ENCODE measurements around the gene KLHL13. TPM values are rescaled to one million over a fixed set of nuclear protein-coding genes. Genes with fewer than 3 reads are reported as not detected.

Gene KLHL13
- total and polyA plus RNA-seq, 10 of the 15 experiments (the other 5 are each of a cell fraction or from before 2014, with no cell fraction given), result 8.2 to 34.1 (median 13.8) TPM

- TF ChIP-seq ZBTB4 (CRISPR knock-in tag; IDR thresholded peaks at IDR 0.05) (no peak), ZNF217 (IDR thresholded peaks at IDR 0.05) (no peak), MTA3 (IDR thresholded peaks at IDR 0.05; ENCODE audit: borderline replicate concordance, low read length) (no peak), HCFC1 (IDR thresholded peaks at IDR 0.05; ENCODE audit: low read length) (no peak), SPI1 (IDR thresholded peaks at IDR 0.05; ENCODE audit: borderline replicate concordance, insufficient read depth, low read depth, low read length) (no peak), NR2F1 (conservative IDR thresholded peaks at IDR 0.05) (no peak), NR2C1 (IDR thresholded peaks at IDR 0.05) (no peak), MEF2B (IDR thresholded peaks at IDR 0.05; ENCODE audit: partially characterized antibody, poor library complexity, severe bottlenecking) (no peak), SUPT20H (IDR thresholded peaks at IDR 0.05; ENCODE audit: borderline replicate concordance, control insufficient read depth, low read depth, low read length) (no peak), MYB (IDR thresholded peaks at IDR 0.05; ENCODE audit: borderline replicate concordance, low read depth, low read length) (no peak), SREBF1 (IDR thresholded peaks at IDR 0.05; ENCODE audit: low read length) (no peak), ZNF24 (IDR thresholded peaks at IDR 0.05) (no peak), CUX1 (IDR thresholded peaks at IDR 0.05; ENCODE audit: insufficient replicate concordance, low read depth, low read length) (no peak)
- TF ChIP-seq, protein P1, sequence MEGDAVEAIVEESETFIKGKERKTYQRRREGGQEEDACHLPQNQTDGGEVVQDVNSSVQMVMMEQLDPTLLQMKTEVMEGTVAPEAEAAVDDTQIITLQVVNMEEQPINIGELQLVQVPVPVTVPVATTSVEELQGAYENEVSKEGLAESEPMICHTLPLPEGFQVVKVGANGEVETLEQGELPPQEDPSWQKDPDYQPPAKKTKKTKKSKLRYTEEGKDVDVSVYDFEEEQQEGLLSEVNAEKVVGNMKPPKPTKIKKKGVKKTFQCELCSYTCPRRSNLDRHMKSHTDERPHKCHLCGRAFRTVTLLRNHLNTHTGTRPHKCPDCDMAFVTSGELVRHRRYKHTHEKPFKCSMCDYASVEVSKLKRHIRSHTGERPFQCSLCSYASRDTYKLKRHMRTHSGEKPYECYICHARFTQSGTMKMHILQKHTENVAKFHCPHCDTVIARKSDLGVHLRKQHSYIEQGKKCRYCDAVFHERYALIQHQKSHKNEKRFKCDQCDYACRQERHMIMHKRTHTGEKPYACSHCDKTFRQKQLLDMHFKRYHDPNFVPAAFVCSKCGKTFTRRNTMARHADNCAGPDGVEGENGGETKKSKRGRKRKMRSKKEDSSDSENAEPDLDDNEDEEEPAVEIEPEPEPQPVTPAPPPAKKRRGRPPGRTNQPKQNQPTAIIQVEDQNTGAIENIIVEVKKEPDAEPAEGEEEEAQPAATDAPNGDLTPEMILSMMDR (IDR thresholded peaks at IDR 0.05 in 2 of 3, conservative IDR thresholded peaks at IDR 0.05 in 1 of 3; ENCODE audit: control insufficient read depth in 2 of 3, extremely low read depth in 1 of 3, insufficient read depth in 1 of 3, low read depth in 3 of 3, low read length in 3 of 3), result no peak
- POLR2A ChIA-PET, result no interaction called here
- 0% methylated on average over 1 of the region's 1 CpG for WGBS (ENCODE audit: insufficient coverage, insufficient replicate concordance, low lambda C conversion rate, missing lambda C conversion rate)
- no peak overlapping the region for H3K27ac ChIP-seq (ENCODE audit: control insufficient read depth, insufficient read depth)
- no peaks in the 10 kb centered on the region for H3K9me3 ChIP-seq (replicated peaks; ENCODE audit: control insufficient read depth, insufficient read depth, low read length)
- no peak overlapping the region for H3K4me3 ChIP-seq
- no peak for ATAC-seq
- no peak for DNase-seq (ENCODE audit: low read depth, low spot score)
- no peak overlapping the region for H3K4me2 ChIP-seq (ENCODE audit: control insufficient read depth, insufficient read depth)
- H3K79me2 ChIP-seq (ENCODE audit: control insufficient read depth, insufficient read depth, low read length), result no peaks in the 10 kb centered on the region
- SMC1A ChIA-PET (ENCODE audit: uncharacterized antibody, unreplicated experiment), result interaction anchor here (0.9 kb wide), 1 partner anchor 7 kb away, joined by 3 read pairs; no protein-coding TSS in a partner anchor
- H2AFZ ChIP-seq (ENCODE audit: control insufficient read depth, low read depth, low read length), result no peak overlapping the region
- BruUV-seq (replicated peaks), result no TSS peak
- RAD21 ChIA-PET (ENCODE audit: unreplicated experiment), result no interaction called here
- in situ Hi-C loops (cut with MboI), result no loop called here
- FAIRE-seq, result no peak
- no peaks in the 10 kb centered on the region for H4K20me1 ChIP-seq (ENCODE audit: control insufficient read depth, insufficient read depth)
- intact Hi-C loops (cut with micrococcal nuclease; ENCODE audit: unreplicated experiment), result no loop called here
- H3K36me3 ChIP-seq (ENCODE audit: control insufficient read depth in 2 of 2, insufficient read depth in 2 of 2, low read length in 1 of 2), result no peaks in the 10 kb centered on the region
- no peaks in the 10 kb centered on the region for H3K27me3 ChIP-seq (replicated peaks in 1 of 2; ENCODE audit: control insufficient read depth in 2 of 2, insufficient read depth in 2 of 2, low read length in 1 of 2)
- H3K9ac ChIP-seq (ENCODE audit: control insufficient read depth, insufficient read depth, low read length), result no peak overlapping the region
- CTCF ChIA-PET, result no interaction called here
- H3K4me1 ChIP-seq (ENCODE audit: control insufficient read depth, insufficient read depth, low read length), result no peaks in the 10 kb centered on the region
Measured at GRCh38 chrX:117892469-117892868, 224.1 kb downstream of the KLHL13 start.

All from GM12878 (cell line).